ENCODE data around the gene MPV17L2. TPM values are rescaled to one million over a fixed set of nuclear protein-coding genes. Genes with fewer than 3 reads are reported as not detected.

Gene MPV17L2
- polyA plus RNA-seq, 4 donors, result 6.0 to 25.9 (median 17.2) TPM

- H3K4me3 ChIP-seq (ENCODE audit: low read depth in 1 of 3, low read length in 3 of 3), result peak overlapping the region in 1 of 3 donors; percentile 63
- no peaks in the 10 kb centered on the region for H3K9me3 ChIP-seq (ENCODE audit: control insufficient read depth in 2 of 2, insufficient read depth in 1 of 2, low read depth in 1 of 2, low read length in 1 of 2)
- no peak for DNase-seq
- WGBS, 3 donors, result 67 to 78% (median 74%) methylated on average over 5 of the region's 5 CpGs
- H3K27me3 ChIP-seq (ENCODE audit: control insufficient read depth in 3 of 3, insufficient read depth in 3 of 3, low read length in 3 of 3), result no peaks in the 10 kb centered on the region
- H3K4me1 ChIP-seq (ENCODE audit: control insufficient read depth in 3 of 3, insufficient read depth in 2 of 3, low read depth in 1 of 3, low read length in 2 of 3), result peaks cover 3 to 20% (median 9%) of the 10 kb centered on the region in 3 donors
- peak overlapping the region; percentile 87 to 95 (median 91) for H3K27ac ChIP-seq (ENCODE audit: low read depth in 1 of 3, low read length in 2 of 3)
- no peak for FAIRE-seq
- peaks cover 0 to 16% (median 3%) of the 10 kb centered on the region in 3 donors for H3K36me3 ChIP-seq (ENCODE audit: control insufficient read depth in 3 of 3, insufficient read depth in 2 of 3, low read depth in 1 of 3, low read length in 3 of 3)
Measured at GRCh38 chr19:18191640-18192062, 1.4 kb upstream of the MPV17L2 start.

- WGBS, 3 donors, result 3 to 5% (median 5%) methylated on average over 38 to 46 of the region's 46 CpGs
- FAIRE-seq, result no peak
- Histone ChIP-seq H3K4me1 (ENCODE audit: control insufficient read depth in 3 of 3, insufficient read depth in 2 of 3, low read depth in 1 of 3, low read length in 2 of 3) (peaks cover 3 to 20% (median 9%) of the 10 kb centered on the region in 3 donors), H3K27me3 (ENCODE audit: control insufficient read depth in 3 of 3, insufficient read depth in 3 of 3, low read length in 3 of 3) (no peaks in the 10 kb centered on the region), H3K4me3 (ENCODE audit: low read depth in 1 of 3, low read length in 3 of 3) (peak overlapping the region; percentile 76 to 96 (median 77)), H3K9me3 (ENCODE audit: control insufficient read depth in 2 of 2, insufficient read depth in 1 of 2, low read depth in 1 of 2, low read length in 1 of 2) (no peaks in the 10 kb centered on the region), H3K27ac (ENCODE audit: low read depth in 1 of 3, low read length in 2 of 3) (peak overlapping the region; percentile 66 to 97 (median 86)), H3K36me3 (ENCODE audit: control insufficient read depth in 3 of 3, insufficient read depth in 2 of 3, low read depth in 1 of 3, low read length in 3 of 3) (peaks cover 0 to 33% (median 7%) of the 10 kb centered on the region in 3 donors)
- peak; percentile 20 to 24 for DNase-seq
Measured at GRCh38 chr19:18193388-18194180, 566 bp downstream of the MPV17L2 start.

GRCh38 chr19:18194181-18194530, 1.1 kb downstream of the MPV17L2 start:
- DNase-seq, result no peak
- peak overlapping the region in 2 of 3 donors; percentile 77 to 96 for H3K4me3 ChIP-seq (ENCODE audit: low read depth in 1 of 3, low read length in 3 of 3)
- H3K27ac ChIP-seq (ENCODE audit: low read depth in 1 of 3, low read length in 2 of 3), result peak overlapping the region in 1 of 3 donors; percentile 11
- no peaks in the 10 kb centered on the region for H3K27me3 ChIP-seq (ENCODE audit: control insufficient read depth in 3 of 3, insufficient read depth in 3 of 3, low read length in 3 of 3)
- H3K4me1 ChIP-seq (ENCODE audit: control insufficient read depth in 3 of 3, insufficient read depth in 2 of 3, low read depth in 1 of 3, low read length in 2 of 3), result peaks cover 3 to 20% (median 9%) of the 10 kb centered on the region in 3 donors
- H3K9me3 ChIP-seq (ENCODE audit: control insufficient read depth in 2 of 2, insufficient read depth in 1 of 2, low read depth in 1 of 2, low read length in 1 of 2), result no peaks in the 10 kb centered on the region
- 52 to 72% (median 71%) methylated on average over 12 of the region's 12 CpGs for WGBS, 3 donors
- no peak for FAIRE-seq
- H3K36me3 ChIP-seq (ENCODE audit: control insufficient read depth in 3 of 3, insufficient read depth in 2 of 3, low read depth in 1 of 3, low read length in 3 of 3), result peaks cover 0 to 37% (median 8%) of the 10 kb centered on the region in 3 donors

GRCh38 chr19:18194554-18195238, 1.7 kb downstream of the MPV17L2 start:
- no peak for FAIRE-seq
- H3K4me3 ChIP-seq (ENCODE audit: low read depth in 1 of 3, low read length in 3 of 3), result no peak overlapping the region
- WGBS, 3 donors, result 34 to 78% (median 52%) methylated on average over 20 to 27 of the region's 27 CpGs
- H3K36me3 ChIP-seq (ENCODE audit: control insufficient read depth in 3 of 3, insufficient read depth in 2 of 3, low read depth in 1 of 3, low read length in 3 of 3), result peaks cover 0 to 40% (median 8%) of the 10 kb centered on the region in 3 donors
- DNase-seq, result peak in 1 of 2 donors; percentile 17
- peaks cover 3 to 20% (median 9%) of the 10 kb centered on the region in 3 donors for H3K4me1 ChIP-seq (ENCODE audit: control insufficient read depth in 3 of 3, insufficient read depth in 2 of 3, low read depth in 1 of 3, low read length in 2 of 3)
- H3K9me3 ChIP-seq (ENCODE audit: control insufficient read depth in 2 of 2, insufficient read depth in 1 of 2, low read depth in 1 of 2, low read length in 1 of 2), result no peaks in the 10 kb centered on the region
- peak overlapping the region in 1 of 3 donors; percentile 11 for H3K27ac ChIP-seq (ENCODE audit: low read depth in 1 of 3, low read length in 2 of 3)
- no peaks in the 10 kb centered on the region for H3K27me3 ChIP-seq (ENCODE audit: control insufficient read depth in 3 of 3, insufficient read depth in 3 of 3, low read length in 3 of 3)

GRCh38 chr19:18196511-18196845, 3.5 kb downstream of the MPV17L2 start:
- FAIRE-seq (no peak), DNase-seq (no peak)
- H3K36me3 ChIP-seq (ENCODE audit: control insufficient read depth in 3 of 3, insufficient read depth in 2 of 3, low read depth in 1 of 3, low read length in 3 of 3), result peaks cover 0 to 45% (median 8%) of the 10 kb centered on the region in 3 donors
- H3K9me3 ChIP-seq (ENCODE audit: control insufficient read depth in 2 of 2, insufficient read depth in 1 of 2, low read depth in 1 of 2, low read length in 1 of 2), result no peaks in the 10 kb centered on the region
- H3K4me3 ChIP-seq (ENCODE audit: low read depth in 1 of 3, low read length in 3 of 3), result no peak overlapping the region
- no peaks in the 10 kb centered on the region for H3K27me3 ChIP-seq (ENCODE audit: control insufficient read depth in 3 of 3, insufficient read depth in 3 of 3, low read length in 3 of 3)
- 81 to 91% (median 82%) methylated on average over 7 of the region's 7 CpGs for WGBS, 3 donors
- peaks cover 3 to 20% (median 9%) of the 10 kb centered on the region in 3 donors for H3K4me1 ChIP-seq (ENCODE audit: control insufficient read depth in 3 of 3, insufficient read depth in 2 of 3, low read depth in 1 of 3, low read length in 2 of 3)
- H3K27ac ChIP-seq (ENCODE audit: low read depth in 1 of 3, low read length in 2 of 3), result no peak overlapping the region

GRCh38 chr19:18197306-18197705, 4.3 kb downstream of the MPV17L2 start:
- no peaks in the 10 kb centered on the region for H3K9me3 ChIP-seq (ENCODE audit: control insufficient read depth in 2 of 2, insufficient read depth in 1 of 2, low read depth in 1 of 2, low read length in 1 of 2)
- H3K27ac ChIP-seq (ENCODE audit: low read depth in 1 of 3, low read length in 2 of 3), result no peak overlapping the region
- WGBS, 3 donors, result 91 to 93% (median 92%) methylated on average over 18 of the region's 18 CpGs
- no peak for FAIRE-seq
- peaks cover 3 to 13% (median 9%) of the 10 kb centered on the region in 3 donors for H3K4me1 ChIP-seq (ENCODE audit: control insufficient read depth in 3 of 3, insufficient read depth in 2 of 3, low read depth in 1 of 3, low read length in 2 of 3)
- no peaks in the 10 kb centered on the region for H3K27me3 ChIP-seq (ENCODE audit: control insufficient read depth in 3 of 3, insufficient read depth in 3 of 3, low read length in 3 of 3)
- no peak for DNase-seq
- no peak overlapping the region for H3K4me3 ChIP-seq (ENCODE audit: low read depth in 1 of 3, low read length in 3 of 3)
- peaks cover 0 to 45% (median 8%) of the 10 kb centered on the region in 3 donors for H3K36me3 ChIP-seq (ENCODE audit: control insufficient read depth in 3 of 3, insufficient read depth in 2 of 3, low read depth in 1 of 3, low read length in 3 of 3)

- Histone ChIP-seq H3K27me3 (ENCODE audit: control insufficient read depth in 3 of 3, insufficient read depth in 3 of 3, low read length in 3 of 3) (peaks cover 0 to 4% (median 0%) of the 10 kb centered on the region in 3 donors), H3K9me3 (ENCODE audit: control insufficient read depth in 2 of 2, insufficient read depth in 1 of 2, low read depth in 1 of 2, low read length in 1 of 2) (no peaks in the 10 kb centered on the region), H3K4me1 (ENCODE audit: control insufficient read depth in 3 of 3, insufficient read depth in 2 of 3, low read depth in 1 of 3, low read length in 2 of 3) (peaks cover 3 to 18% (median 9%) of the 10 kb centered on the region in 3 donors), H3K27ac (ENCODE audit: low read depth in 1 of 3, low read length in 2 of 3) (no peak overlapping the region), H3K4me3 (ENCODE audit: low read depth in 1 of 3, low read length in 3 of 3) (no peak overlapping the region), H3K36me3 (ENCODE audit: control insufficient read depth in 3 of 3, insufficient read depth in 2 of 3, low read depth in 1 of 3, low read length in 3 of 3) (peaks cover 0 to 45% (median 8%) of the 10 kb centered on the region in 3 donors)
- no peak for FAIRE-seq
- WGBS, 3 donors, result 75 to 85% (median 75%) methylated on average over 6 of the region's 6 CpGs
- no peak for DNase-seq
Measured at GRCh38 chr19:18197941-18198340, 4.9 kb downstream of the MPV17L2 start.

GRCh38 chr19:18198374-18198773, 5.4 kb downstream of the MPV17L2 start:
- 88 to 93% (median 92%) methylated on average over 6 of the region's 6 CpGs for WGBS, 3 donors
- peaks cover 4 to 22% (median 9%) of the 10 kb centered on the region in 3 donors for H3K4me1 ChIP-seq (ENCODE audit: control insufficient read depth in 3 of 3, insufficient read depth in 2 of 3, low read depth in 1 of 3, low read length in 2 of 3)
- peaks cover 0 to 8% (median 0%) of the 10 kb centered on the region in 3 donors for H3K27me3 ChIP-seq (ENCODE audit: control insufficient read depth in 3 of 3, insufficient read depth in 3 of 3, low read length in 3 of 3)
- H3K36me3 ChIP-seq (ENCODE audit: control insufficient read depth in 3 of 3, insufficient read depth in 2 of 3, low read depth in 1 of 3, low read length in 3 of 3), result peaks cover 0 to 45% (median 8%) of the 10 kb centered on the region in 3 donors
- no peaks in the 10 kb centered on the region for H3K9me3 ChIP-seq (ENCODE audit: control insufficient read depth in 2 of 2, insufficient read depth in 1 of 2, low read depth in 1 of 2, low read length in 1 of 2)
- H3K4me3 ChIP-seq (ENCODE audit: low read depth in 1 of 3, low read length in 3 of 3), result no peak overlapping the region
- no peak overlapping the region for H3K27ac ChIP-seq (ENCODE audit: low read depth in 1 of 3, low read length in 2 of 3)
- no peak for FAIRE-seq
- DNase-seq, result no peak

Data from small intestine (tissue), 7 donors.